IMR-90 (cell line): ENCODE measurements around the gene ODAD3. TPM values are rescaled to one million over a fixed set of nuclear protein-coding genes. Genes with fewer than 3 reads are reported as not detected.
A peak's percentile ranks its signal among the peaks of the same experiment; 100 is the strongest.

ENCODE experiments used
- ATAC-seq: fragments of 200-7000 bp; cut with Tn5 transposase; 2 replicates; pipeline ENCODE4 v1.9.1; 2020; ENCODE audit warnings: low read depth, mild to moderate bottlenecking, moderate library complexity
- BruUV-seq: library from RNA; stranded (reverse); fragments of 400-500 nt; replicated peaks from 2 replicates; lab custom pipeline; 2021; lab: Mats Ljungman, UMichigan
- CTCF ChIA-PET: fragments of 300-600 bp; formaldehyde crosslinking; extraction: SDS; loops from one replicate; lab custom pipeline; 2021; ENCODE audit warnings: antibody characterized with exemption; lab: Yijun Ruan, JAX
- POLR2A ChIA-PET: fragments of 300-600 bp; sonication (Branson Sonifier 250); formaldehyde crosslinking; loops from one replicate; lab custom pipeline; 2022; ENCODE audit warnings: antibody characterized with exemption; ENCODE audit not compliant: unreplicated experiment; lab: Charles Lee
- DNase-seq: peaks from one replicate; pipeline ENCODE4 v3.0.0; 2013
- H2AFZ ChIP-seq: replicated peaks from 2 replicates; pipeline ENCODE3; 2013; ENCODE audit warnings: low read length, mild to moderate bottlenecking; ENCODE audit not compliant: poor library complexity
- H2AK5ac ChIP-seq: 2 replicates; pipeline ENCODE4 v1.6.1; 2013; ENCODE audit warnings: low read depth, low read length, inconsistent platforms
- H2AK9ac ChIP-seq: replicated peaks from 2 replicates; pipeline ENCODE3; 2013; ENCODE audit warnings: mild to moderate bottlenecking, low read depth, low read length, moderate library complexity; ENCODE audit not compliant: poor library complexity
- H2BK120ac ChIP-seq: 2 replicates; pipeline ENCODE4 v1.6.1; 2013; ENCODE audit warnings: low read depth, low read length, inconsistent platforms
- H2BK15ac ChIP-seq: 3 replicates; pipeline ENCODE4 v1.6.1; 2013; ENCODE audit warnings: low read depth, low read length, inconsistent platforms
- H2BK20ac ChIP-seq: 2 replicates; pipeline ENCODE4 v1.6.1; 2013; ENCODE audit warnings: low read depth, mild to moderate bottlenecking, inconsistent platforms, low read length, moderate library complexity
- H2BK5ac ChIP-seq: 2 replicates; pipeline ENCODE4 v1.6.1; 2013; ENCODE audit warnings: mild to moderate bottlenecking, low read depth, low read length, inconsistent platforms; ENCODE audit not compliant: poor library complexity, severe bottlenecking
- H3K14ac ChIP-seq: replicated peaks from 2 replicates; pipeline ENCODE4 v1.6.1; 2013; ENCODE audit warnings: low read depth, low read length, inconsistent platforms
- H3K18ac ChIP-seq: 2 replicates; pipeline ENCODE4 v1.6.1; 2013; ENCODE audit warnings: low read depth, low read length, control low read depth
- H3K23ac ChIP-seq: 2 replicates; pipeline ENCODE4 v1.6.1; 2013; ENCODE audit warnings: low read depth, low read length, inconsistent platforms
- H3K27ac ChIP-seq: 2 replicates; pipeline ENCODE4 v1.5.1; 2013; ENCODE audit warnings: mild to moderate bottlenecking, control low read depth, low read length; ENCODE audit not compliant: insufficient read depth
- H3K27me3 ChIP-seq: 2 replicates; pipeline ENCODE4 v1.6.1; 2013; ENCODE audit warnings: low read length; ENCODE audit not compliant: control insufficient read depth, insufficient read depth
- H3K36me3 ChIP-seq: 2 replicates; pipeline ENCODE4 v1.6.1; 2013; ENCODE audit warnings: low read length, mixed read lengths; ENCODE audit not compliant: control insufficient read depth, insufficient read depth
- H3K4ac ChIP-seq: 2 replicates; pipeline ENCODE4 v1.6.1; 2013; ENCODE audit warnings: low read depth, low read length, inconsistent platforms
- H3K4me1 ChIP-seq: 2 replicates; pipeline ENCODE4 v1.6.1; 2013; ENCODE audit warnings: low read length, mixed read lengths; ENCODE audit not compliant: control insufficient read depth, insufficient read depth
- H3K4me2 ChIP-seq: 2 replicates; pipeline ENCODE4 v1.6.1; 2013; ENCODE audit warnings: low read depth, mild to moderate bottlenecking, control low read depth, low read length, moderate library complexity
- H3K4me3 ChIP-seq: 2 replicates; pipeline ENCODE4 v1.5.1; 2013; ENCODE audit warnings: low read depth, mild to moderate bottlenecking, control low read depth, low read length, moderate library complexity; ENCODE audit not compliant: insufficient read depth
- H3K56ac ChIP-seq: 2 replicates; pipeline ENCODE4 v1.6.1; 2013; ENCODE audit warnings: low read length, inconsistent platforms; ENCODE audit not compliant: insufficient read depth; ENCODE audit errors: extremely low read depth
- H3K79me1 ChIP-seq, 2 experiments: 2 replicates each; pipeline ENCODE4 v1.6.1; 2013; ENCODE audit warnings: low read length in 2 of 2, inconsistent platforms in 1 of 2, low read depth in 1 of 2
- H3K9ac ChIP-seq: 2 replicates; pipeline ENCODE4 v1.6.1; 2013; ENCODE audit warnings: low read depth, low read length, control low read depth
- H3K9me1 ChIP-seq: 2 replicates; pipeline ENCODE4 v1.6.1; 2013; ENCODE audit warnings: low read length, inconsistent platforms; ENCODE audit not compliant: insufficient read depth
- H3K9me3 ChIP-seq: 2 replicates; pipeline ENCODE4 v1.6.1; 2013; ENCODE audit warnings: low read length; ENCODE audit not compliant: control insufficient read depth, insufficient read depth
- H4K20me1 ChIP-seq: 2 replicates; pipeline ENCODE4 v1.6.1; 2013; ENCODE audit warnings: low read length, inconsistent platforms; ENCODE audit not compliant: insufficient read depth
- H4K5ac ChIP-seq: 2 replicates; pipeline ENCODE4 v1.6.1; 2013; ENCODE audit warnings: mild to moderate bottlenecking, low read depth, low read length, control low read depth
- H4K8ac ChIP-seq, 2 experiments: 2 replicates each; pipeline ENCODE4 v1.6.1; 2013; ENCODE audit warnings: low read depth in 2 of 2, low read length in 2 of 2, control low read depth in 1 of 2, inconsistent platforms in 1 of 2
- H4K91ac ChIP-seq: 2 replicates; pipeline ENCODE4 v1.6.1; 2013; ENCODE audit warnings: low read depth, low read length, inconsistent platforms; ENCODE audit not compliant: insufficient read depth
- CEBPB ChIP-seq: IDR thresholded peaks from 2 replicates; pipeline ENCODE4 v1.6.1; 2012; ENCODE audit warnings: low read depth, low read length, improper control_type of control experiment
- CHD1 ChIP-seq: IDR thresholded peaks from 2 replicates; pipeline ENCODE4 v1.6.1; 2012; ENCODE audit warnings: low read depth, low read length, improper control_type of control experiment
- CTCF ChIP-seq: conservative IDR thresholded peaks from 2 replicates; pipeline ENCODE4 v1.5.1; 2012; ENCODE audit warnings: mild to moderate bottlenecking, low read depth, low read length, improper control_type of control experiment
- MXI1 ChIP-seq: IDR thresholded peaks from 2 replicates; pipeline ENCODE4 v1.6.1; 2012; ENCODE audit warnings: low read depth, mild to moderate bottlenecking, low read length, moderate library complexity, borderline replicate concordance
- NFE2L2 ChIP-seq: fragments of 150-350 bp; IDR thresholded peaks from 2 replicates; pipeline ENCODE4 v1.6.1; 2016; ENCODE audit warnings: low read depth, mild to moderate bottlenecking, low read length
- RFX5 ChIP-seq: IDR thresholded peaks from 2 replicates; pipeline ENCODE4 v1.8.0; 2012; ENCODE audit warnings: low read depth, mild to moderate bottlenecking, low read length, moderate library complexity
- USF2 ChIP-seq: fragments of 150-350 bp; IDR thresholded peaks from 2 replicates; pipeline ENCODE4 v1.6.1; 2017; ENCODE audit warnings: mild to moderate bottlenecking, antibody characterized with exemption, low read length, low read depth
- WGBS, 2 experiments: methylation state at CpG; one replicate each; pipeline versions ENCODE4 v1.1.5 to v1.1.7; 2013; ENCODE audit warnings: missing lambda C conversion rate in 2 of 2; ENCODE audit not compliant: insufficient read length in 1 of 2; ENCODE audit errors: extremely low coverage in 2 of 2; 5-methylcytosine and 5-hydroxymethylcytosine counted together
- dilution Hi-C: fragments of 300-500 bp; cut with HindIII; formaldehyde crosslinking; loops from one replicate; pipeline ENCODE4 v1.14.3; 2018; ENCODE audit warnings: low sequenced_read_pairs; ENCODE audit not compliant: unreplicated experiment
- in situ Hi-C: fragments of 300-500 bp; cut with MboI; formaldehyde crosslinking; loops from 3 replicates; pipeline ENCODE4 v1.14.3; 2019; ENCODE audit warnings: low sequenced_read_pairs, inconsistent platforms, mixed read lengths
- intact Hi-C: fragments of 100-400 bp; cut with micrococcal nuclease; formaldehyde crosslinking; loops from 2 replicates; pipeline ENCODE4 v1.10.0; 2022
- polyA plus RNA-seq, 3 experiments: library from polyadenylated mRNA; depleted of rRNA; stranded (reverse); fragments of >200 nt; gene quantifications; 2 replicates each; pipeline ENCODE4 v1.2.3, GENCODE V29; 2012; ENCODE audit warnings: low replicate concordance in 1 of 3
- total RNA-seq: library from RNA; depleted of rRNA; stranded (reverse); fragments of >200 nt; gene quantifications from 2 replicates; pipeline ENCODE4 v1.2.3, GENCODE V29; 2012

The ODAD3 gene
- total and polyA plus RNA-seq, 2 of the 4 experiments (the other 2 are of a cell fraction) = under 0.01 to 0.44 TPM

GRCh38 chr19:11452620-11453310 is 17.8 kb upstream of the ODAD3 start:
- no peak overlapping the region for H3K4me2 ChIP-seq
- in situ Hi-C loops = no loop called here
- H3K79me1 ChIP-seq = no peaks in the 10 kb centered on the region
- H3K27me3 ChIP-seq = no peaks in the 10 kb centered on the region
- H3K4me1 ChIP-seq = no peaks in the 10 kb centered on the region; the same call in 1 of the 2 replicates
- intact Hi-C loops = no loop called here
- no peak overlapping the region for H3K27ac ChIP-seq
- no peak overlapping the region for H2BK15ac ChIP-seq
- no peaks in the 10 kb centered on the region for H4K20me1 ChIP-seq
- no peak overlapping the region for H3K14ac ChIP-seq
- H3K18ac ChIP-seq = no peak overlapping the region
- no peak overlapping the region for H3K23ac ChIP-seq
- no peak overlapping the region for H2AK5ac ChIP-seq
- H3K4me3 ChIP-seq = no peak overlapping the region
- BruUV-seq = no TSS peak
- H3K36me3 ChIP-seq = peaks cover 20% of the 10 kb centered on the region
- H2AK9ac ChIP-seq = peak overlapping the region; percentile 76
- POLR2A ChIA-PET = interaction anchor here (0.6 to 0.7 kb wide), 2 partner anchors 76 to 82 kb away, joined by 8 to 12 read pairs; partner anchors contain the start of gene ECSIT
- no peak overlapping the region for H2BK20ac ChIP-seq
- CTCF ChIA-PET = interaction anchor here (0.6 to 1.1 kb wide), 3 partner anchors 29 to 346 kb away, joined by 3 to 5 read pairs (median 5); no protein-coding TSS in a partner anchor
- no peak overlapping the region for H2BK120ac ChIP-seq
- H3K9ac ChIP-seq = no peak overlapping the region
- no peak overlapping the region for H3K4ac ChIP-seq
- H2AFZ ChIP-seq = no peak overlapping the region
- TF ChIP-seq CEBPB = no peak
- TF ChIP-seq NFE2L2 = no peak
- 0 out of 2 replicates have a peak, but pooled peaks have one; percentile 11 for TF ChIP-seq CTCF
- no peak for TF ChIP-seq MXI1
- no peak for TF ChIP-seq CHD1
- no peak for TF ChIP-seq USF2
- no peak for TF ChIP-seq RFX5
- H3K9me1 ChIP-seq = no peaks in the 10 kb centered on the region
- dilution Hi-C loops = no loop called here
- DNase-seq (no peak), ATAC-seq (no peak)
- WGBS, 2 experiments = 87% methylated on average over 16 of the region's 33 CpGs; no CpG with 5 or more reads in 1 of the 2 experiments
- H4K5ac ChIP-seq = no peak overlapping the region
- no peaks in the 10 kb centered on the region for H3K9me3 ChIP-seq
- H2BK5ac ChIP-seq = no peak overlapping the region
- H4K91ac ChIP-seq = no peak overlapping the region
- H3K56ac ChIP-seq = no peak overlapping the region
- H4K8ac ChIP-seq = no peak overlapping the region
